Vagina (tissue), 2 donors: Measurements from ENCODE around the gene RGMB.

Source experiments
- CTCF ChIP-seq, 3 experiments: fragments of 450-650 bp in 2 of 3; fragments of 200-600 bp in 1 of 3; sonication (generic) in 1 of 3; IDR thresholded peaks; one replicate each; pipeline ENCODE4 v1.5.1; 2017 to 2019; ENCODE audit warnings: antibody characterized with exemption in 3 of 3, mild to moderate bottlenecking in 2 of 3, moderate library complexity in 2 of 3
- POLR2A ChIP-seq, 2 donors: fragments of 450-650 bp; IDR thresholded peaks; one replicate each; pipeline ENCODE4 v1.6.1; 2017; ENCODE audit warnings: antibody characterized with exemption in 2 of 2, mild to moderate bottlenecking in 2 of 2, moderate library complexity in 2 of 2

DNA sequence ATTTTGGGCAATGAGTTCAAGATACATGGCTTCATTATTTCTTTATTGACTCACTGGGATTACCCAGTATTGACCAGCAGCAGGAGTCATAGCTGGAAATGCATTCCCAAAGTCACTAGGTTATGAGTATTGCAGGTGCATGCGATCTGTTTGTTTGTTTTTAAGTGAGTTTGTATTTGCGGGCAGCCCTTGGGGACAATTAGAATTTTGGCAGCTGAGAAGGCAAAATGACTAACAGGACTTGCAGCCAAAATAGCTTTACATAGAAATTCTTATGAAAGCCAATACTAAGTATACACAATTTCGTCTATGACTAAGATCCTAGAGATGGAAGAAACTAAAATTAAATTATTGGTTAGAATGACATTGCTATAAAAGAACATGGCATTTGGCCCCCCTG is 18.1 kb upstream of the RGMB start:
- TF ChIP-seq CTCF (IDR thresholded peaks at IDR 0.05) (no peak), POLR2A (IDR thresholded peaks at IDR 0.05) (no peak)
